HG03066 (cell line): Measurements from ENCODE around the gene PIK3CG.

Experiments used
- ATAC-seq: cut with Tn5 transposase; IDR thresholded peaks from one replicate; pipeline ENCODE4 v1.9.1; 2021; ENCODE audit warnings: low read depth; ENCODE audit not compliant: unreplicated experiment

PIK3CG gene

GRCh38 chr7:106855540-106856132 is 9.4 kb upstream of the PIK3CG start:
- ATAC-seq: no peak

DNA sequence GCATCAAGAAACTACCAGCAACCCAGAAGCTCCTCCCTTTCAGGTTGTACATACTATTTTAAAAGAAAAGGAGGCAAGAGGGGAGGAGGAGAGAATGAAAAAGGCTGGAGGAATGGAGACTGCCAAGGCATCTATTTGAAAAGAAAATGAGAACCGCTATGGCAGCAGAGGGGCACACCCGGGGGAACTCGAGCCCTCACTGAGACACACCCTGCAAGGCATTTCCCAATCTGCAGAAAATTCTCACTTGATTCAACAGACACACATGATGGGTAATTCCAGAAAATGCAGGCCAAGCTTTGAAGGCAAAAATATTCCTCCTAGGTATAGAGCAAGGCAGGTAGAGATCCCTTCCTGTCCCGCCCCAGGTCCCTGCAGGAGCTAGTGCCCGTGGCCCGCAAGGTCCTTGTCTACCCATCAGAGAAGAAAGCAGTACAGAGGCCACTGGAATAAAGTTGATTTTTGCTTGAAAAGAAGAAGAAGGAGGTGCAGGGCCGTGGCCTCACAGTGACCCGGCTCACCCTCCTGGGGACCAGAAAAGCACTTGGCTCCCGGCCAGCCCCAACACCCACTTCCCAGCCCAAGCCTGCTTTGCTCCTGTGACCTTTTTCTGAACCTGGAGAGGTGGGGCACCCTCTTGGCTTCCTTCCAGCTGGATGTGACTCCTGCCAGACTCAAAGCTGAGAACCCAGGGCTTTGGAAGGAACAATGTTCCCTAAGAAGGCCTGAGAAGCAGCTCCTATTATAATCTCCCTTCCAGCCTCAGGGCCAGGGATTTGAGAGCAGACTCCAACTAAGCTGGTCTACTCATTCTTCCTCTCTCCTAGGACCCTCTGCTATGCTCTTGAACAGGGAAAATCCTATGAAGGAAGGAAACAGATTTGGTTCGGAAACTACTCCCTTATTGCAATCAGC is 6.2 kb upstream of the PIK3CG start:
- ATAC-seq: no peak

DNA sequence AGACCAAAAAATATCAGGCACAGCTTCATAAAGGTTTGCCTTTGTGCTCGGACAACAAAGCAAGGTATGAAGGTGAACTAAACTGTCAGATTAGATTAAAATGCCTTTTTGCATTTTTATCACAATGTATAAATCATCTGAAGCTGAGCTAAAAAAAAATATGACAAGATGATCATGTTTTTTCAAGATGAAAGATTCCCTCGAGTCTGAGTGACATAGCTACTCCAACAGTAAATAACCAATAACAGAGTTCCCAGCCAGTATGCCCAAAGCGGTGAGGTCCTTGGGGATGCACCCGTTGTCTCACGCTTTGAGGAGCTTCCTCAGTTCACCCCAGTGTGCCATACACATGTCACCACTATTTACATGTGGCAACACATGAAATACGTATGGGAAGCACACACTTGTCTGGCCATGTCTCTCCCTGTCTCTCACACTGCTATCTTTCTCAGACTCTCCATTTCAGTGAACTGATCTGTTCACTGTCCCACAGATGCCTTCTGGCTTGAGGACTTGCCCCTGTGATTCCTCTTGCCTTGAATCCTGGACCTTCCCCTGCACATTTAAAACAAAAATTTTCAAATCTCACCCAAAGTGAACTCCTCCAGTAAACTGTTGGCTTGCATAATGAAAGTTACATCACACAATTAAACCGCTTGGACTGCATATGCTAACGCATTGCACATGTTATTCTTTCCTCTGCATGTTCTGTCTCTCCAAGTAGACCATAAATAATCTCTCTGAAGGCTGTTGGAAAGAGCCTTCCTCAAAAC is 2.6 kb upstream of the PIK3CG start:
- ATAC-seq: no peak

- no peak for ATAC-seq
Observed at GRCh38 chr7:106863274-106863997, 1.6 kb upstream of the PIK3CG start.

GRCh38 chr7:106864298-106865081 is 592 bp upstream of the PIK3CG start:
- ATAC-seq: peak; percentile 41

DNA sequence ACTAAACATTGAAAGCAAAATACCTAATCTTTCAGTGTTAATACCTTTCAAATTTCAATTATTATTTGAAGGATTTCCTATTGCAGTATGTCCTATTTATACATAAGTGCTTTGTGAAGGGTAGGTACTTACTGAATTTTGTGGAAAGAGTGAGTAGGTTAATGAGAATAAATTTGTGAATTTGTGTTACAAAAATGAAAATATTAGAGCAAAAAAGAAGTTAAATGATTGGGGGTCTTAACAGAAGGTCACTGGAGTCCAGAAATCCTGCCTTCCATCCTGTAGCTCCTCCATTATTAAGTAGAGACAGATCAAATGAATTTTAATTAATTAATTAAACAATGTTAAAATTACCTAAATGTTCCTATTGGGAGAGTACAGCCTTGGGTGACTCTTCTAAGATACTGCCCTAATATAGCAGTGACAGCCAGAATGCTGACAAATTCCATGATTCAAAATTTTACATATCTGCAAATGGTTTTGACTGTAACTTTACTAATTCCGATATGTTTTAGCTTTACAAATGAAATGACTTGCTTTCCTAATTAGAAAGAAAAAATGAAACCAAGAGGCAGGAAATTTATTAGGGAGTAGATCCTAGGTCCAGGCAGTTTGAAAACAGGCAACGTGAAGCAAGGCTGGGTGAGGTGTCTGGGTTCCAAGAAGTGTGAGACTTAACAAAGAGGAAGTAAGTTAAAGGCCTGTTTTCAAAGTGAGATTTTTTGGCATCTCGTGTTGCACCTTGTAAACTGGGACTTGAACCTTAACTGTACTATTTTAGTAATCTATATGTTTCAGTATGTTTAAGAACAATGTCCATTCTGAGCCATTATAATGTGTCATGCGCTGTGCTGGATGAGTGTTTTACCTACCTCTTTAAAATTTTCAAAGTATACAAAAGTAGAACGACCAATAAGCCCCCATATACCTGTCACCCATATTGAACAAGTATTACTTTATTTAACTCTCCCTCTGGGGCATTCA is 1.5 kb downstream of the PIK3CG start:
- peak; percentile 44 for ATAC-seq

- ATAC-seq: no peak
Observed at GRCh38 chr7:106867641-106868351, 2.7 kb downstream of the PIK3CG start.

DNA sequence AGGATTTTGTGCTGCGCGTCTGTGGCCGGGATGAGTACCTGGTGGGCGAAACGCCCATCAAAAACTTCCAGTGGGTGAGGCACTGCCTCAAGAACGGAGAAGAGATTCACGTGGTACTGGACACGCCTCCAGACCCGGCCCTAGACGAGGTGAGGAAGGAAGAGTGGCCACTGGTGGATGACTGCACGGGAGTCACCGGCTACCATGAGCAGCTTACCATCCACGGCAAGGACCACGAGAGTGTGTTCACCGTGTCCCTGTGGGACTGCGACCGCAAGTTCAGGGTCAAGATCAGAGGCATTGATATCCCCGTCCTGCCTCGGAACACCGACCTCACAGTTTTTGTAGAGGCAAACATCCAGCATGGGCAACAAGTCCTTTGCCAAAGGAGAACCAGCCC is 3.3 kb downstream of the PIK3CG start:
- ATAC-seq: no peak

- no peak for ATAC-seq
Observed at GRCh38 chr7:106869954-106870353, 4.9 kb downstream of the PIK3CG start.

GRCh38 chr7:106870528-106870927 is 5.4 kb downstream of the PIK3CG start:
- no peak for ATAC-seq

DNA sequence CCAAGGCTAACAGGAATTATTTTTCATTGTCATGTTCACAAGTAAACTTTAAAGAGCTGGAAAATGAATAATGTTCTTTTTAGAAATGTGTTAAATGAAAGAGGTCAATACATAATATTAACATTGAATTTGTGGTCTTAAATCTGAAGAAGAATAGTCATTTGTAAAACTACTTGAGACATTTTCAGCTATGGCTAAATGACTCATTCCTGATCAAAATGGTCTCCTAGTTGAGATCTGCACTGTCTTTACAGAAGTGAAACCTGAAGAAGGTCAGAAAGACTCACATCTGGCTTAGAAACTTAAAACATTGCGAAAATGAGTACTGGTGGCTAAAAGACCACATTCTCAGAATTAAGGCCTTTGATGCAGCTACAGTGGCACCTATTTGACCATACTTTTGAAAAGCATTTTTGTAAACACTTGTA is 5.9 kb downstream of the PIK3CG start:
- ATAC-seq: peak; percentile 88

DNA sequence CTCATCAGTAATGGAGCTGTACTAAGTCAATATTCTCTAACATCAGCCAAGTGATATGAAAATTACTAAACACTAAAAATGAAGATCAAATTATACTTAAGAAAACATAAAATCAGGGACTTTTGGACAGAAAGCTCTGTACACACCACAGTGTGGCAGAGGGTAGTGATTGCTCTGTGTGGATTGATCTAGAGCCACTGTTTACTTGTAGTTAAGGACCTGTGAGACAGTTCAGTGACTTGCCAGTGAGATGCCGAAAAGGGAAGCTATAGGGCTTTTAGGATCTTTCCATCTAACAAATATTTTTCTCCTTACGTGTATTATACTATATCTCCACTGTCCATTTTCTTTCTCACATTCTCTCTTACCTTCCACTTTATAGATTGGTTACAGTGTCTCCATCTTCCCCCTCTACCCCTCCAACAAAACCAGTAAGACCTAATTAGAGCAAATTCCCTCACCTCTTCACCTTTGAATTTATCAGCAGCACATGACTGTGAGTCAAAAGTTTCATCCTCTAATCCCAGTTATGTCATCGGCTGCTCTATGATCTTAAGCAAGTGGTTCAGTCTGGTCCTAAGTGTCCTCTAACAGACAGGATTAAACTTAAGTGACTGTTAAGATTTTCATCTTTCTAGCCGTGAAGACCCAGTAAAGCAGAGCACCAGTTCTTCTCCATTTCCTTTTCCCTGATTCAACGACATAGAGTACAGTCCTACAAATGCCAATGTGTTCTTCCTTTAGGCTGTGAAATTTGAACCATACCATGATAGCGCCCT is 6.9 kb downstream of the PIK3CG start:
- ATAC-seq: no peak

GRCh38 chr7:106872763-106873162 is 7.7 kb downstream of the PIK3CG start:
- no peak for ATAC-seq

- no peak for ATAC-seq
Observed at GRCh38 chr7:106874076-106874475, 9.0 kb downstream of the PIK3CG start.

GRCh38 chr7:106875508-106875907 is 10.4 kb downstream of the PIK3CG start:
- no peak for ATAC-seq

DNA sequence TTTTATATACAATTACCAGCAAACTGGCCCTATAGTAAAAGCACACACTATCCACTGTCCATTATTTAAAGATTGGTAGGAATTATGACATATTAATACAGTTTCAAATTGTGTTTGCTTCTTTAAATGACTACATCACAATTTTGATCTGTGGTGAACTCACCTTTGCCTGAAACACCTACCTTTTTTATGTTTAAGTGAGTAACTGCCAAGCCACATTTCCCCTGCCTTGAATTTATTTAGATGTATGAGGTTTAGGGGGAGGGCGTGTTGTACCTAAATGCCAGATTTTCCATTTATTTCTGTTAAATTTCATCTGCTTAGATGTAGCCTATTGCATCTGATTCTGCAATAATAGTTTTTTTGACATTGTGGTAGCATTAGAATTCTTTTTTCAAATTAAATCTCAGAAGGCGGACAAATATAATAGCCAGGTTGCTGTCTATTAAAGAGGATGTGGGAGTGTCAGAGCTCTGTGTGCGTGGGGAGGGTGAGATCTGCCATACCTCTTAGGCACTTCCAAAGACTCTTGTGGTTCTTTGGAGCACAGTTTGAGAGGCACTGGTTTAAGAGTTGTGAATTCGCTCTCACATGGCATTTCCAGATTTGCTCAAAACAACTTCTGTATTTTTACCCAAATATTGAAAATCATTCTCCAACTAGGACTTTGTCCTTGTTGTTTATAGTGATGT is 13.8 kb downstream of the PIK3CG start:
- ATAC-seq: no peak

GRCh38 chr7:106881984-106882383 is 16.9 kb downstream of the PIK3CG start:
- no peak for ATAC-seq
